Subcutaneous adipose tissue (tissue), 4 donors: ENCODE results near the gene GGNBP2. TPM values are rescaled to one million over a fixed set of nuclear protein-coding genes. Genes with fewer than 3 reads are reported as not detected.

Experiments used
- total RNA-seq, 4 donors: library from RNA; depleted of rRNA; stranded (reverse); fragments of >200 nt; gene quantifications; one replicate each; pipeline ENCODE4 v1.1.0, GENCODE V29; 2016
- TF ChIP-seq, protein P1 (sequence below): fragments of 450-650 bp; IDR thresholded peaks from one replicate; pipeline ENCODE4 v1.5.1; 2016; ENCODE audit warnings: low read depth, mild to moderate bottlenecking, control low read depth, antibody characterized with exemption, moderate library complexity

Gene GGNBP2
- total RNA-seq, 4 donors from 2014 or later, result 64.1 to 96.5 (median 91.7) TPM

DNA sequence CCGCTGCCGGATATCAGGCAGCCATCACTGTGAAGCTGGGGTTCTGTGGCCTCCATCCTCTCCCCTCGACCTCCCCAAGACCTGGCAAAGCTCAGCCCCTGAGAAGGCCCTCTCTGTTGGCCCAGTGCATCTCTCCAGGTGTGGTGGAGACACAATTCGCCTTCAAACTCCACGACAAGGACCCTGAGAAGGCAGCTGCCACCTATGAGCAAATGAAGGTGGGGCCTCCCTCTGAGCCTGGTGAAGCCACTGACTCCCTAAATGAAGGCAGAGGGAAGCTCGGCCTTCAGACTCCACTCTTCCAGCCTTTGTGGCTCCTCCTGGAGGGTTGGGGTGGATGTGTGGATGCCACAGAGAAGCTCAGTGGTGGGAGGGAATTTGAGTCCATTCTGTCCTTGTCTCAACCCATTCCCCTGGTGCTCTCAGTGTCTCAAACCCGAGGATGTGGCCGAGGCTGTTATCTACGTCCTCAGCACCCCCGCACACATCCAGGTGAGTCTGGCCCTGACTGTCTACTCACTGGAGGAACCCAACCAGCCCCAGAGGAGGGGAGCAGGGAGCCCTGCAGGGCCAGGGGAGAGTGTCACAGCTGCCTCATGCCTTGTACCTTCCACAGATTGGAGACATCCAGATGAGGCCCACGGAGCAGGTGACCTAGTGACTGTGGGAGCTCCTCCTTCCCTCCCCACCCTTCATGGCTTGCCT is 55.0 kb downstream of the GGNBP2 start:
- TF ChIP-seq, protein P1, sequence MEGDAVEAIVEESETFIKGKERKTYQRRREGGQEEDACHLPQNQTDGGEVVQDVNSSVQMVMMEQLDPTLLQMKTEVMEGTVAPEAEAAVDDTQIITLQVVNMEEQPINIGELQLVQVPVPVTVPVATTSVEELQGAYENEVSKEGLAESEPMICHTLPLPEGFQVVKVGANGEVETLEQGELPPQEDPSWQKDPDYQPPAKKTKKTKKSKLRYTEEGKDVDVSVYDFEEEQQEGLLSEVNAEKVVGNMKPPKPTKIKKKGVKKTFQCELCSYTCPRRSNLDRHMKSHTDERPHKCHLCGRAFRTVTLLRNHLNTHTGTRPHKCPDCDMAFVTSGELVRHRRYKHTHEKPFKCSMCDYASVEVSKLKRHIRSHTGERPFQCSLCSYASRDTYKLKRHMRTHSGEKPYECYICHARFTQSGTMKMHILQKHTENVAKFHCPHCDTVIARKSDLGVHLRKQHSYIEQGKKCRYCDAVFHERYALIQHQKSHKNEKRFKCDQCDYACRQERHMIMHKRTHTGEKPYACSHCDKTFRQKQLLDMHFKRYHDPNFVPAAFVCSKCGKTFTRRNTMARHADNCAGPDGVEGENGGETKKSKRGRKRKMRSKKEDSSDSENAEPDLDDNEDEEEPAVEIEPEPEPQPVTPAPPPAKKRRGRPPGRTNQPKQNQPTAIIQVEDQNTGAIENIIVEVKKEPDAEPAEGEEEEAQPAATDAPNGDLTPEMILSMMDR, result no peak

DNA sequence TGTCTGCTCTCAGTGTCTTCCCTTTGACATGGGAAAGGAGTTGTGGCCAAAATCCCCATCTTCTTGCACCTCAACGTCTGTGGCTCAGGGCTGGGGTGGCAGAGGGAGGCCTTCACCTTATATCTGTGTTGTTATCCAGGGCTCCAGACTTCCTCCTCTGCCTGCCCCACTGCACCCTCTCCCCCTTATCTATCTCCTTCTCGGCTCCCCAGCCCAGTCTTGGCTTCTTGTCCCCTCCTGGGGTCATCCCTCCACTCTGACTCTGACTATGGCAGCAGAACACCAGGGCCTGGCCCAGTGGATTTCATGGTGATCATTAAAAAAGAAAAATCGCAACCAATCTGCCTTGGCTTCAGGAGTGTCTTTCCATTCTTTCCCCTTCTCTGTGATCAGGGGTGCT is 55.7 kb downstream of the GGNBP2 start:
- TF ChIP-seq, protein P1, result no peak

DNA sequence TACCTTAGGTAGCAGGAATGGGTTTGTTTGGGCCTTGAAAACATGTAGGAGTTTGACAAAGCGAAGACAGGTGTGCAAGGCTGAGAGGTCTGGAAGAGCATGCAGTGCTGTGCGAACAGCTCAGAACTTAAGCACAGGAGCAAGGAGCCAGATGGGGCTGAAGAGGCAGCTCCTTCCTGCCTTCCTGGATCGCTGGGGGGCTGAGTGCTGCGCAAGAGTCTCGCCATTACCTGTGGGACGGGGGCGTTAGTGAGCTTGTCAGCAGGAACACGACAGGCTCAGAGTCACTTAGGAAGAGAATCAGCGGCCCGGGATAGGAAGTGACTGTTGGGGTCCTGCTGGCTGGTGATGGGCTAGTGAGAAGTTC is 56.2 kb downstream of the GGNBP2 start:
- TF ChIP-seq, protein P1, result no peak

DNA sequence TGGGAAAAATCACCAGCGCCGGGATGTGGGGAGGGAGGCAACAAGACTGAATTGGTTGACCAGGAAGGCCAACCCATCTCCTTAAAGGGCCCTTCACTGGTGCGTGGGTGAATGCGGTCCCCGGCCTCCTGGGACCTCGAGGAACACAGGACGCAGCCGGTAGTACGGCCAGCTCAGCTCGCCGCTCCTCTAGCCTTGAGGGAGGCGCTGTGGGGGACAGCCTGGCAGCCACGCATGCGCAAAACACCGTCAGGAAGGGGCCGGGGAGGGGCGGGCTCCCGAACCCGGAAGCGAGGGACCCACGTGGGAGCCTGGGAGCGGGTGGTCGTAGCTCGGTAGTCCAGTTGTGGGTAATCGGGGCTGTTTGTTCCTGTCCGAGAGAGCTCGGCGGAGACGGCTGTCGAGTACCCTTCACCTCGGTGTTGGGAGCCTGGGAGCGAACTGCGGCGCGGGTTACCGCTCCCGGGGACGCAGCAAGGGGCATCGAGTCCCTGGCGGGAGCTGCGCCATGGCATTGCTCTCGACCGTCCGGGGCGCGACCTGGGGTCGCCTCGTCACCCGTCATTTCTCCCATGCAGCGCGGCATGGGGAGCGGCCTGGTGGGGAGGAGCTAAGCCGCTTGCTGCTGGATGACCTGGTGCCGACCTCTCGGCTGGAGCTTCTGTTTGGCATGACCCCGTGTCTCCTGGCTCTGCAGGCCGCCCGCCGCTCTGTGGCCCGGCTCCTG is 56.7 kb downstream of the GGNBP2 start, which contains the start of gene MRM1:
MRM1 (plus strand) TSS at position 281 of the 727 bp plus-strand sequence; CDS start at position 509, 228 bp downstream.
- TF ChIP-seq, protein P1, result no peak

DNA sequence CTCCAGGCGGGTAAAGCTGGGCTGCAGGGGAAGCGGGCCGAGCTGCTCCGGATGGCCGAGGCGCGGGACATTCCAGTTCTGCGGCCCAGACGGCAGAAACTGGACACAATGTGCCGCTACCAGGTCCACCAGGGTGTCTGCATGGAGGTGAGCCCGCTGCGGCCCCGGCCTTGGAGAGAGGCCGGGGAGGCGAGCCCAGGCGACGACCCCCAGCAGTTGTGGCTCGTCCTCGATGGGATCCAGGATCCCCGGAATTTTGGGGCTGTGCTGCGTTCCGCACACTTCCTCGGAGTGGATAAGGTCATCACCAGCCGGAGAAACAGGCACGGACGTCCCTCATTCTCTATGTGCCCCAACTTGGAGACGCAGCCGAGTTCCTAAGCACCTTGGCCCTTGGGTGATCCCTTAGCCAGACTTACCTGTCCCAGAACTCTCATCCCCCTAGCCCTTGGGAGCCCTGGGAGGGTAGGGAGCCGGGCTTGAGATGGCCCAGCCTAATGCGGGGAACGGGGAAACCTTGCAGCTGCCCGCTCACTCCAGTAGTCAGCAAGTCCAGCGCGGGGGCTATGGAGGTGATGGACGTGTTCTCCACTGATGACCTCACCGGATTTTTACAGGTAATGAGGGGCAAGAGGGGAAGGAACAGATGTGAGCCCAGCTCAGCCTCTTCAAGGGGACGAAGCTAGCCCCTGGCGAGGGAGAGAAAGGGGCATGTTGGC is 57.5 kb downstream of the GGNBP2 start:
- TF ChIP-seq, protein P1, result no peak

DNA sequence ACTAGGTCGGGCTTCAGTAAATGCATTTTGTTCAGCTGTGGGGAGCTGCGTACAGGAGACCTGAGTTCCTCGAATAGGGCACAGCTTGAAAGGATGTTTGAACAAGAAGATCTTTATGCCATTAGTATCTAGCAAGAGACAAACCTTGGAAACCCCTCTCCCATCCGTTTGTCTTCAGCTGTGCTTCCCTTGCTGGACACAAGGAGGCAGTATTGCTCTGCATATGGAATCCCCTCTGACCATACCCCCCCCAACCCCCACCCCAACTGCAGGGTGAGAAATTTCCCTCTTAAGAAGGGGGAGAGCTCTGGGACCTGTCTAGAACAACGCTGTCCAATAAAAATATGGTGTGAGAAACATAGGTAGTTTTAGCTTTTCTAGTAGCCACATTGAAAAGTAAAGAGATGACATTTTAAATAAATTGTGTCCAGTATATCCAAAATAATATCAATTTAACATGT is 58.2 kb downstream of the GGNBP2 start:
- TF ChIP-seq, protein P1, result no peak

DNA sequence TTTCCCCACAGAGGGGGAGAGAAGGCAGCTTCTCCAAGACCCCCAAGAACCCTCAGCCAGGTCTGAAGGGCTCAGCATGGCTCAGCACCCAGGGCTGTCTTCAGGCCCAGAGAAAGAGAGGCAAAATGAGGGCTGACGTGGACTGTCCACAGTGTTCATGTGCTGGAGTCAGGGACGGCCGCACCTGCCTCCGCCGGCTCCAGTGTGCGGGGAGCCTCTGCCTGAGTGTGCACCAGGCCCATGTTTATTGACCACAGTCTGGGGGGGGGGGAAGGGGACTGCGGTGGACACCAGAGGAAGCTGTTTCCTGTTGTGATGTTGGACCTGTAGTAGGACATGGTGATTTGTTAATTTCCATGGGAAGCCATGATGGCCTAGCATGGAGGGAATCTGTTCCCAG is 63.6 kb downstream of the GGNBP2 start:
- TF ChIP-seq, protein P1, result no peak
